ENCODE results near the gene SYNPO2. TPM values are rescaled to one million over a fixed set of nuclear protein-coding genes. Genes with fewer than 3 reads are reported as not detected.
"Not testable (repeated sequence)": the region's sequence is repeated elsewhere in the genome, so short reads cannot be mapped to it uniquely, and the experiment has no call there.

Gene SYNPO2
- polyA plus RNA-seq, 1 experiment: 5.1 TPM

GRCh38 chr4:119014658-119015057 lies 126.0 kb downstream of the SYNPO2 start:
- no peak for TF ChIP-seq CTCF (IDR thresholded peaks at IDR 0.05; ENCODE audit: low read depth, low read length)
- Histone ChIP-seq H3K9me3 (ENCODE audit: control insufficient read depth, insufficient read depth, low read length) (no peaks in the 10 kb centered on the region), H3K27me3 (ENCODE audit: control insufficient read depth, insufficient read depth, low read length) (no peaks in the 10 kb centered on the region), H3K27ac (ENCODE audit: low read depth, low read length) (no peak overlapping the region), H3K4me3 (ENCODE audit: low read depth, low read length) (no peak overlapping the region)
- no peak for DNase-seq (ENCODE audit: low read depth, low spot score)
- ChIA-PET CTCF (no interaction called here), POLR2A (interaction anchor here (0.8 kb wide), 1 partner anchor 195 kb away, joined by 3 read pairs; no protein-coding TSS in a partner anchor)

DNA sequence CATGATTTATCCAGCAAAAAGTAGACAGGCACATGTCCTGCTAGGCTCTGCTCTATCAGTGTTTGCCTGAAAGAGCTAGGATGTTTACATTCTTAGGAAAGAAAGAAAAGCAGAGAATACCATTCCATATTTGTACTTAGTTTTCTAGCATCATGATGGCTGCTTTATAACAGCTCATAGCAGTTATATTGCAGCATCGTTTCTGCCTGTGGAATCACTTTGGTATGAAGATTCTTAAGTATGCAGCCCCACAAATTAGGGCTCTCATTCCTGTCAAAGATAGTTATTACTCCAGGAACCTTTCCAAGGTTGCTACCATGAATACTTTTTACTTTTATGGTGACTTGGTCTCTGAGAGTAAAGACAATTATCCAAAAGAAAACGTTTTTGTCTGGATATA lies 128.0 kb downstream of the SYNPO2 start:
- H3K4me3 ChIP-seq (ENCODE audit: low read depth, low read length): no peak overlapping the region
- H3K27me3 ChIP-seq (ENCODE audit: control insufficient read depth, insufficient read depth, low read length): no peaks in the 10 kb centered on the region
- no peaks in the 10 kb centered on the region for H3K9me3 ChIP-seq (ENCODE audit: control insufficient read depth, insufficient read depth, low read length)
- CTCF ChIA-PET: interaction anchor here (0.5 to 1.4 kb wide), 3 partner anchors 8 to 48 kb away, joined by 3 to 4 read pairs (median 3); no protein-coding TSS in a partner anchor
- POLR2A ChIA-PET: interaction anchor here (0.6 to 1.5 kb wide), 7 partner anchors 10 to 35 kb away, joined by 3 to 17 read pairs (median 4); no protein-coding TSS in a partner anchor
- TF ChIP-seq CTCF (IDR thresholded peaks at IDR 0.05; ENCODE audit: low read depth, low read length): no peak
- peak; percentile 80 for DNase-seq (ENCODE audit: low read depth, low spot score)
- H3K27ac ChIP-seq (ENCODE audit: low read depth, low read length): peak overlapping the region; percentile 49

DNA sequence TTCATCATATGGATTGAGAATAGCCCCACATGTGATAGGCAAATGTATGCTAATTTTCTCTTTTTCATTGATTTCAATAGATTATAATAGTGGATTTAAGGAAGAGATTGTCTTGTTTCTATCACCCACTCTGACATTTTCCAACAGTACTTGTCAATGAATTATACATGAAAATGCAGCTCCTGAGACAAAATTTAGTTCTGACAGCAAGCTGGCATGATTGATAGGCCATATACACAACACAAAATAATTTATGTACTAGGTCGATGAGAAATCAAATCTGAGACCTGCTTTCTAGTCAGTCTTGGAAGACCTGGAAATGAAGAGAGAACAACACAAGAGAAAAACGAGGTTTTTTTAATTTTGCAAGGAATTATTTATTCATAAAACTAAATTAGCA lies 129.0 kb downstream of the SYNPO2 start:
- H3K27ac ChIP-seq (ENCODE audit: low read depth, low read length): no peak overlapping the region
- no peaks in the 10 kb centered on the region for H3K9me3 ChIP-seq (ENCODE audit: control insufficient read depth, insufficient read depth, low read length)
- H3K4me3 ChIP-seq (ENCODE audit: low read depth, low read length): no peak overlapping the region
- no peaks in the 10 kb centered on the region for H3K27me3 ChIP-seq (ENCODE audit: control insufficient read depth, insufficient read depth, low read length)
- DNase-seq (ENCODE audit: low read depth, low spot score): no peak
- CTCF ChIA-PET: interaction anchor here (1.4 kb wide), 1 partner anchor 26 kb away, joined by 4 read pairs; no protein-coding TSS in a partner anchor
- no peak for TF ChIP-seq CTCF (IDR thresholded peaks at IDR 0.05; ENCODE audit: low read depth, low read length)
- POLR2A ChIA-PET: interaction anchor here (1.5 kb wide), 1 partner anchor 23 kb away, joined by 17 read pairs; no protein-coding TSS in a partner anchor

- CTCF ChIA-PET: no interaction called here
These were observed 131.5 kb downstream of the SYNPO2 start for GRCh38 chr4:119020158-119020557.

GRCh38 chr4:119022520-119022919 lies 133.9 kb downstream of the SYNPO2 start:
- H3K9me3 ChIP-seq (ENCODE audit: control insufficient read depth, insufficient read depth, low read length); H3K27ac ChIP-seq (ENCODE audit: low read depth, low read length); DNase-seq (ENCODE audit: low read depth, low spot score); POLR2A ChIA-PET; CTCF ChIA-PET; H3K27me3 ChIP-seq (ENCODE audit: control insufficient read depth, insufficient read depth, low read length); H3K4me3 ChIP-seq (ENCODE audit: low read depth, low read length): not testable (repeated sequence)

More at GRCh38 chr4:119020158-119020557, 131.5 kb downstream of the SYNPO2 start:
- POLR2A ChIA-PET: interaction anchor here (1.0 kb wide), 1 partner anchor 21 kb away, joined by 5 read pairs; no protein-coding TSS in a partner anchor
- no peak overlapping the region for H3K4me3 ChIP-seq (ENCODE audit: low read depth, low read length)
- no peak overlapping the region for H3K27ac ChIP-seq (ENCODE audit: low read depth, low read length)
- TF ChIP-seq CTCF (IDR thresholded peaks at IDR 0.05; ENCODE audit: low read depth, low read length): no peak
- H3K9me3 ChIP-seq (ENCODE audit: control insufficient read depth, insufficient read depth, low read length): no peaks in the 10 kb centered on the region
- DNase-seq (ENCODE audit: low read depth, low spot score): no peak
- no peaks in the 10 kb centered on the region for H3K27me3 ChIP-seq (ENCODE audit: control insufficient read depth, insufficient read depth, low read length)

Data from AG04450 (cell line).